GM18868 (cell line): ENCODE results near the gene MVB12B.

Source experiments
- ATAC-seq: cut with Tn5 transposase; IDR thresholded peaks from one replicate; pipeline ENCODE4 v1.9.1; 2021; ENCODE audit warnings: mild to moderate bottlenecking, moderate library complexity; ENCODE audit not compliant: unreplicated experiment

The MVB12B gene

DNA sequence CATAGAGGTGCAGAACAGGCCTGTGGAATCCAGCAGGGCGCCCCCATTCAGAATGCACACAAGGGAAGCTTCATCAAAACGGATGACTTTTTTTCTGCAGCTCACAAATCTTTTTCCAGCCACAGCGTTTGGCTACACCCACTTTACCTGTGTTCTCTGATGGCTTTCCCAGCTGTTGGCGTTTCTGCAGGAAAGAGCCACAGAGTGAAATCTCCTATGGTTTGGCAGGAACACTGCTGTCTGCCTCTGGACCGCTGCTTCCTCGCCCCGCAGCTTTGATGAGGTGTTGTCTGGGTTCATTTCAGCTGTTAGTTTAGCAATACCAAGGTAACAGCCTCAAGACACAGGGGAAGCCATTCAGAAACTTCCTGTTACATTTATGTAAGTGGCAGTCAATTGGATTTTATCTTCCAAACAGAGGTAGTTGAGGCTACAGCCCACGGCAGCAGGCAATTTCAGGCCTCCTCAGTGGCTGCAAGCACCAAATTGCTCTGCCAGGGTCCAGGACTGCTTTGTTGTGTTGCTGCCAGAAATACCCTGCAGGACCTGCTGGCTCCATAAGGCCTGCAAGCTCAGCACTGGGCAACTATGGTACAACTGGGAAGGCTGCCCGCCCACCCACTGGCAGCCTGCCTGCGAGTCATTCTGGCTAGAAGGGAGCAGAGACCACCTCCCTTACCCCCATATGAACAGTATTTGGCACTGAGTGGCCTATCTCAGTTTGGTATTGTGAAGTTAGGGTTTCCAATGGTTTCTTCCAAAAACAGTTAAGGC lies 96.7 kb downstream of the MVB12B start:
- ATAC-seq, result no peak

DNA sequence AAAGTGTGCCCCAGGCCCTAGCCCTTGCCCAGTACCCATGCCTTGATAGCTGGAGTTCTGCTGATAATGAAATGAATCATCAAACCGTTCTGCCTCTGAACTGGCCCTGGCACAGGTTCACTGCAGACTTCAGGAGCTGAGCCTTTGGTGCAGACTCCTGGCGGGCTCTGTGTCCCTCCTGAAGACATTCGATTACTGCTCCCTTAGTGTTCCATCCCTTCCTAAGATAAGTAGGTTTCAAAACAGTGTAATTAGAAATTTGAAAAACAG lies 97.2 kb downstream of the MVB12B start:
- ATAC-seq, result no peak

DNA sequence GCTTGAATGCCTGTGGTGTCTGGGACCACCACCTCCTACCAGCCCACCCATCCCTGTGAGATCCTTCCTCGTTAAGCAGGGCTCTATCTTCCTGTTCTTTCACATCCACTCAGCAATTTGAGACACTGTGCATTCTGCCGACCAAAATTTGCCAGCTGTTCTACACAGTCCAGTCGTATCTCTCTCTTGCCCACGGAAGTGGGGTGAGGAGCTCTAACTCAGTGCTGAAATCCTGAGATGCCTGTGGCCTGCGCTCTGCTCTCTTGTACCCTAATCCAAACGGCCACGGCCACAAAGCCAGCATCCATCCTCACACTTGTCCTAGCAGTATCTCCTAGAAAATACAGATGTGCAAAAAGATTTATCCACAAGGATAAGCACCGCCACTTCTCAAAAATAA lies 97.9 kb downstream of the MVB12B start:
- no peak for ATAC-seq

DNA sequence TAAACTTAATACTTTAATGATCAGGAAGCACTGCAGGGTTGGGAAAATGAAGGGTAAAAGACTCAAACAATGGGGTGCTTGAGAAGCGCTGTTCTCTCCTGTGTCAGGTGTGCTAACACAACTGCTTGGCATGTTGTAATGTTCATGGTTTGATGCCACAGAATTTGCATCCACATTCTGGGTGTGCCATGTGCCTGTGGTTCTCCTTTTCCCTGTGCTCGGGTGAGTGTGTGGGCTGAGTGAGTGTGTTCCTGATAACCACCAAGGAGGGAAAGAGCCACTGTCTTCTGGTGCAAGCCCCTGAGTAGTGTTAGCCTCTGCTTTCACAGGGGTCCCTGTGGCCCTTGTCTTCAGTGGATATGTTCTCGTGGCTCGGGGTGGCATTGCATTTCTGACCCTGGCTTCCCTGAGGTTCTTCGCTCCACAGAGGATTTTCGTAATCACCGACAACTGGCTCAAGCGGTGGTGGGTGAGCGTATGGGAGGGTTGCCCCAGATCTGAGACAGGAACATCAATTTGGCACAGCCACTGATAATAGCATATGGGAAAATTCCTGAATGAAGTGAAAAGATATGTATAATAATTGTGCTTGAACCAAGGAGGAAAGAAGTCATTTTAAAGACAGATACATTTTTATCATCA lies 102.0 kb downstream of the MVB12B start:
- no peak for ATAC-seq

DNA sequence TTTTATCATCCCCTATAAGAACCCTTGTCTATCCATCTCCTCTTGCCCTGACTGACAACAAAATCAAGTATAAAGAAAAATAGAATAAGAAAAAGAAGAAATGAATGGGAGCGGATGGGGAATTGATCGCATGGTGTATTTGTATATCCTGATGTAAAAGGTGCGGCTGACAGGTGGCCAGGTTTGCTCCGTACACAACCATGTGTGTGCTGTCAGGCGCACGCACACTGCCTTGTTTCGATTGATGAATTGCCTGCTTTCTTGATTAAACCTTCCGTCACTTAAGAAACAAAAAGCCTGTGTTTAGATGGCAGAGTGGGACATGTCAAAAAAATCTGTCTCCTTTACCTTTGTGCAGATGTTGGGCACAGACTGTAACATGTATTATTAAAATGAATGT lies 102.6 kb downstream of the MVB12B start:
- ATAC-seq, result no peak

DNA sequence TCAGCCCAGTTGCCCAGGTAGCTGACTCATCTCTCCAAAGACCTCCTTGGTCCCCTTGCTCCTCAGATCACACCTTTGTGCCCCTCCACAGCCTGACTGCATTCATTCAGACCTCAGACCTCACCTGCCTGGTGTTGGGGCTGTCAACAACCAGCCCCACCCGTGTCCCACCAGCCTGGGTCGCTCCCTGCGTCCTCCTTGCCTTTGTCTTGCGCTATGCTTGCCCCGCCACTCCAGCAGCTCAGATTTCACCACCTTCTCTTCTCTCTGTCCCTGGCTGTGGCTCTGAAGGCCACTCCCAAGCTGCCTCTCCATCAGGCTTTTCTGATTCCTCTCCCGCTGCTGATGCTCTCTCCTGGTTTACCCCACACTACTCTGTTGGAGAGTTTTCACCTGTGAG lies 103.5 kb downstream of the MVB12B start:
- no peak for ATAC-seq

DNA sequence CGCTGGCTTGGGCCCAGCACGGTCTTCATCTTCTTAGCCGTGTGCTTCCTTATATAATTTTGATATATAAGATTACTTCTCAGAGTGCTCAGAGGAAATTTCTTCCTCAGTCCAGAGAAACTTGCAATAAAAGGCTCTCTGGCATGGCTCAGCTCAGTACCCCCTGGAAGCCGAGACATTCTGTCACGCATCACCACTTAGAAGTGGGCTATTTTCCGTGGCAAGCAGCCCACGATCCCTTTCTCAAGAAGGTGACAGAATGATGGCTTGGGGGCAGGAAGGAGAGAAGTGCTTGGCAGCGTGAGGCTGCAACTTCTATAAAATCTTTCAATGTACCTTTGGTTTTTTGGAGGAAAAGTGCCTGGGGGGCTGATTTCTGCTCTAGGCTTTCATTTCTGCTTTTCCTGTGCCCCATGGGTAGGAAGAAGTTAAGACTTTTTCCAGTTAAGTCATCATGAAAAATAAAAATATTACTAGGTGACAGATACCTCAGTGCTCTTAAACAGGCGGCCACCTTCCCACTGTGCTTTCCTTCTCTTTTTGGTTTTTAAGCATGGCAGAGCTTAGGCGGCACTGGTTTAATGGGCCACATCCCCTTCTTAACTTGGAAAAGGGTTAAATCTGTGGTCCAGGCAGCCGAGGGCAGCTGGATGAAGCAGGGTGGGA lies 104.6 kb downstream of the MVB12B start:
- no peak for ATAC-seq

DNA sequence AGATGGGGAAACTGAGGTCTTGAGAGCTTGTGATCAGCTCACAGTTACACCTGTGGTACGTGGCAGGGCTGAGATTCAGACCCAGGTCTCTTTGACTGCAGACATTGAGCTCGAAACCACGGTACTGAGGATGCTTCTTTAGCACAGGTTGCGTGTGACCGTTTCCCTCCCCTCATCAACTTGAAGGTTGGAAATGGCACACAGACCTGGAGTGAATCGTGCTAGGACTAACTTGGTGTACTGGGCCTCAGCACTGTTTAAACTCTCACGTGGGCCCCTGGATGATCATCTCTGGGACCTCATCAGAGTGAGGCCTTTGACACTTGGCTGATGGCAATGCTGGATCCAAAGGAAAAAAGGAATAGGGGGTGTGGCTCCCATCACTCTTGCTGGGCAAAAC lies 106.0 kb downstream of the MVB12B start:
- no peak for ATAC-seq

DNA sequence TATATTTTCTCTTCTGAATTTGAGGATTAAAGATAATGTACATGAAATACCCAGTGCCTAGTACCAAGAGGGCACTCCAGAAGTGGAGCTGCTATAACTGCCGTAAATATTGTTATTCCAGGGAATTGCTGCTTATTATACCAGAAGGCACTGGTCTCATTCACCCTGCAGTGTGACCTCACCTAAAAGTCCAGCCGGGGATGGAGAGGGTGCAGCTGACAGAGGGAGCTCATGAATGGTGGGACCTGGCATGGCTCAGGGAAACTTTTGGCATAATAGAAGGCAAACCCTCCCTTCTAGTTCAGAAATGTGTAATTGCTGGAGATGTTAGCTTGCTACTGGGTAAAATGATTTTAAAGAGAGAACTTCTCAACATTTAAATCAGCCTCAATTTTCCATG lies 108.5 kb downstream of the MVB12B start:
- no peak for ATAC-seq

DNA sequence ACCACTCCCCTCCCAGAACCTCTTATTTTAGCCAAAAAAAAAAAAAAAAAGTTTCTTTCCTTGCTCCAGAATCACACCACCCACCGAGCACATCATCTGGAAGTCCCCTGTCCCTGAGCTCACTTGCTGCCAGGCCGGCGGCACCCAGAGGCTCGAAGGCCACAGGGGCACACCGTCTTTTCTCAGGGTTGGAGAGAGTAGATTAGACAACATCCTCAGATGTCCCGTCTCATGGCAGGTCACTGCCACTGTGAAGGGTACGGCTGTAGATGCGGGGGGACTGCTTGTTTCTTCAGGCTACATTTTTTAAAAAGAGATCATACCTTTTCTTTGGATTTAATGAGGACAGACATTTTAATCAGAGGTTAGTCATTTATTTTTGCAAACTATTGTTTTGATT lies 109.0 kb downstream of the MVB12B start:
- no peak for ATAC-seq

DNA sequence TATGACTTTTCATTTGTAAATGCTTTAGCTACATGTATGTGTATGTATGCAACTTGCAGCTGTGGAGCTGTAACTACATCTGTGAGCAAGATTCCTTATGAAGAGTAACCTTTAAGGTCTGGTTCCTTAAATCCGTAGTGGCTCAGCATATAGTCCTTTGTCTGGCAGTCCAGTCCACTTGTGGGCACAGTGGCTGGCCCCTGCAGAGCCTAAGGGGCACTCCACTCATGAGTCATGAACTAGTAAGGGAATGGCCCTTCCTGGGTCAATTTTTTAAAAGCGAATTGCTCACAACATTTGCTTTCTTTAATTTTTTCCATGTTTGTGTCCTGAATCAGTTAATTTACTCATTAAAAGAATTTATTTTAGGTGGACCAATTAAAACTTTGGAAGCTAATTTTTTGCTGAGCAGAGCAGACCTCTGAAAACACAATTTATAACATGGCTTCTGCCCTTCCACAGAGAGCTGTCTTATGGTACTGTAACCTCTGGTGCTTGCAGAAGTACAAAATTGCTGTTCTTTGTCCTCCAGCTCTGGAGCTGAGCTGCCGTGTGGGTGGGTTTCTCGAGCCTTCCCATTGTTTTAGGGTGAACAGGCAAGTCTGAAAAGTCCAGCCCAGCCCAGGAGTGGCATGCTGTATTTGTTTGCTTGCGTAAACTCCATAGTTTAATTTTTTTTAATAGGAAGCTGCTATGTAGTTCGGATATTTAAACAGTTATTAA lies 110.1 kb downstream of the MVB12B start:
- no peak for ATAC-seq

DNA sequence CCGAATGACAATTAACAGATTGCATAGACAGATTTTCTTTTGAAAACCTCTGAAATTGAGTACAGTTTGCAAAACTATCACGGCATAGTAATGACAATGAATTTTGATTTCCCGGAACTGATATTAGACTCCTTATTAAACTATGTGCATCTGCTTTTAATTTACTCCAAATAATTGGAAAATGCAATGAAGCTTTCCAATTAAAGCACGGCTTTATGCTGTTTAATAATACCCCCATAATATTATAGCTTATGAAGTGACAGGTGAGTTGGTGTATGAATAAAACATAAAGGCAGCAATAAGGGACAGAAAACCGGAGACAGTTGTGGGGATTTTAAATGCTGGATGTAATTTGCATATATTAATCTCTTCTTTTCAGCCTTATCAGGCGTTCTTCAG lies 110.6 kb downstream of the MVB12B start:
- ATAC-seq, result no peak

DNA sequence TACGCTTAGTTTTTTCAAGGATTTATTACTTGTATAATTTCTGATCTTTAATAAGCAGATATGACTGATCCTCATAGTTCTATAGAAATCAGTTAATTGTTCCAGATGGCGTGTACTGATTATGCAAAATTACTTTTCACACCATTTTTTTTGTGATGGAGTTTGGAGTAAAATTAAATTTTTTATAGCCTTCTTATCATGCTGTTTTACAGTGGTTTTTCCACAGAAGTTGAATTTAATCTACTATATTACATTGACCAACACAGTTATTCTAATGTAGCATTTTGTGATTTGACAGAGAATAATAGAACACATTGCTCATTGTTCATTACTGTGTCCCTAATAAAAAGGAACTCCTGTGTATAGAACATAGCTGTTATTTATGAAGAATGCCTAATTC lies 111.1 kb downstream of the MVB12B start:
- no peak for ATAC-seq

DNA sequence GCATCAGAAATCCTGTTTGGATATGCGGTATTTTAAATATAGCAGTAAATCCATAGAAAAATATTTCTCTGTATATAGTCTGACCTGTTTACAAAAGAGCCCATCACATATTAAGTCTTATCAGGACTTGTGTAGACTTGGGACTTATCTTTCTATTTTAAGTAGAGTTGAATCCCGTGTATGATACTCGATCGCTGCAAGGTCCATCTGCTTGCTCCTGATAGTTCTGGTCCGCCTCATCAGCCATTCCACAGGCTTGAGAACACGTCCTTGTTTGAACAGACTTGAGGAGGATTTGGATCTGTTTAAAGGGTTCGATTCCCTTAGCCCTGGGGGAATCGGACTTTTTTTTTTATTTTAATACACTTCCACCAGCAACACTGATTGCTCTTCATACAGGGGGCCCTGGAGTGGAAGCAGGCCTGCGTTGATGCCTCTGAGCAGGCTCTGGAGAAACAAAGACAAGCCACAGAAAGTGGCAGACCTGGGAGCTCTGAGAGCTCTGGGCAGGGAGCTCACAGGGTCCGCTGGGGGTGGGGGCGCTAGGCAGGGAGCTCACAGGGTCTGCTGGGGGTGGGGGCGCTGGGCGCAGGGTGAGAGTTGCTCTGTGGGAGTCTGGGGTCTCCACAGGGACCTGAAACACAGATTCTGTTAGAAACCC lies 112.2 kb downstream of the MVB12B start:
- ATAC-seq, result no peak

DNA sequence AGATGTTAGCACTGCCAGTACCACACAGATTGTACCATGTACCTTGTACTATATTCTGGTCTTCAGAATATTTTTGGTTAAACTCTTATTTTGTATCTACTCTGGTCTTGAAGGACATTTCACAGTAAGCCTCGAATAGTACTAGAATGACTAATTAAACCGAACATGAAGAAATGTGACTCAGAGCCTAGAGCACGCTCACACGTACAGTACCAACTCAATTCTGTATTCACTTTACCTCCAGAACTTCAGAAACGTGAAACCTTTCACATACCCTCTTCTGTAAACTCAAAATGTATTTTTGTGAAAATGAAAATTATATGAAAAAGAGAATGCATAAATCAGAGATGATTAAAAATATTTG lies 112.8 kb downstream of the MVB12B start:
- no peak for ATAC-seq

DNA sequence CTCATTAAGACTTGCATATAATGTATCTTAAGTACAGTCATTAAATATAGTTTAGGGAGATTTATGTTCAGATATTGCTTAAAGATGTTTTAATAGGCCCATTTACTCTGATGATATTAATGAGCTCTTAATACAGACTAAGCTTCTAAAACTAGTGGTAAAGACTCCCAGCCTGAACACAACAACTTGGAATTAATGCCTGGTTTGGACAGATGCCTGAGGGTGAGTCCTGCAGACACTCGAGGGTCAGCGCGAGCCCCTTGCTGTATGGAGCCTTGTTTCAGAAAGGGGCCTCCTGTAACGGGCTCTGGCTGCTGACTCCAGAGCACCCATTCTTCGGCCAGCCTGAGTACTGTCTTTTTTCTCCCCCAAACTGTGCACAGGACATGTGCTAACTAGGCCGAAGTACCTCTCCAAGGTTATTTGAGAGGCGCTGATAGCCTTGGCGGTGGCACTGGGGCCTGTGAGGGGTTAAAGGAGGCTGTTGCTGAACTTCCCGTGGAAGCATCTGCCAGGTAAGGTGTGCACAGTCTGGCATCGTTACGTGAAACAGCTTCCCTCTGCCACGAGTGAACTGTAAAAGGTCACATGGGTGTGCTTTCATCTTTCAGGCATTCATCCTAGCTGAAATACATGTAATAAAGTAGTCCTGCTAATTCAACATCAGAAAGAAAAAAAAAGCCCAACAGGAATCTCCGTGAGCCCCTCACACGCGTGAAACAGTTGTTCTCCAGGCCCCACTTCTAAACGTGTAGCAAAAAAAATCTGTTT lies 113.4 kb downstream of the MVB12B start:
- ATAC-seq, result no peak

DNA sequence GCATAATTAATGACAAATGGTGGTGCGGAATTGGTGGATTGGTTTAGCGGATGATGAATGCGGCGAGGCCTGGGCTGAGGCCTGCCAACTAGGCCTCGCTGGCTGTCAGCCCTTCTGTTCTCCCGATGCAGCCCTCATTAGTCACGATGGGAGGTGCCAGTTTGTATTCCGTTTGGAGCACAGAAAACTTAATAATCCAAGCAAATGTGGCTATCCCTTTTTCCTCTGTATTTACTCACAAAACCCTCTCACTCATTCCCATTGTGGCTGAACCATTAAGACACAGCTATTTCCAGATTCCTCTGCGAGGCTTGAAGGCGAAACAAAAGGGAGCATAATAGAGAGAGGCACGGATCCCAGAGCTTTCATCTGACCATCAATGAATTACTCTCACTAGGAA lies 114.3 kb downstream of the MVB12B start:
- ATAC-seq, result no peak

DNA sequence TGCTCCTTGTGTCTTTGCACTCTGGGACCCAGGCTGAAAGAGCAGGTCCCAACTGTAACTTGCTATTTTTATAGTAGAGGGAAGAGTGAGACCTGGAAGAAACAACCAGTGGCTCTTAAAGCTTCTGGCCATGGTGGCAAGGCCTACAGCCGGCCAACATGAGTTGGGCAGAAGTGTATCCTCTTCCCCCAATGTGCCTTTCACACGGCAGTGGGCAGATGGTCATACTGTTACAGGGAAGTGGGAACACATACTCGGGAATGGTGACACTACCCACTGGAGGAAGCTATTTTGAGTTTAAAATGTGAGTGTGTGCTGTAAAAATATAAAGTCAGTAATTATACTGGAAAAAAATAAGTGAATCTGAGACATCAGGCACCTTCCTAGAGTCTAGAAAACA lies 116.0 kb downstream of the MVB12B start:
- no peak for ATAC-seq

DNA sequence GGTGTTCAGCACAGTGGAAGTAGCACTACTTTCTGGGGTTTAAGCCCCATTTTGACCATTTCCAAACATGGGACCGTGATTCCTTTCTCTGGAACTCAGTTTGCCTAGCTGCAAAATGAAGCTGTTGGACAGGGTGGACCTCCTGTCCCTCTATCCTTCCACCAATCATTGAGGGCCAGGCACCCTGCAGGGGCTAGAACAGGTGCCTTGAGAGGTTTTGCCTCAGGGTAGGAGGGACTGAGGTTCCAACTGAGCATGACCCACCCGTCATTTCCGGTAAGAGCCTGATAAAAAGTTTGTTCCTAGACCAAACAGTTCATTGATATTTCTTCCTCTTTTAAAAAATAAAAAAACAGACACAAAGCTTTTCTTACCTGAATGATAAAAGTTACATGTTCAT lies 116.5 kb downstream of the MVB12B start:
- no peak for ATAC-seq

DNA sequence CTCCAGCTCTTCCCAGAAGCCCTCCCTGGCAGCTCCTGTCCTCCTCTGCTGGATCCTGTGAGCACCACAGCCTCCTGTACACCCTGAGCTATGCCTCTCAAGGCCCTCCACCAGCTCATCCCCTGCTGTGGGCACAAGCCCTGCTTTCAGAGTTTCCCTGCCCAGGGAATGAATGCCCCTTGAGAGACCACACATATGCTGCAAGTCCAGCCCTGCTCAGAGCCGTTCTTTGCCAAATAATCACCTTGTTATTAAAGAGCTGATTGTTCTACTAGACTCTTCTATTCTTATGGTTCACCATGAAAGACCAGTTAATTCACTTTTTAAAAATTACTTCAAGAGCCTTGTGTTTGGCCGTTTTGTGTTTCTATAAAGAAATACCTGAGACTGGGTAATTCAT lies 121.5 kb downstream of the MVB12B start:
- ATAC-seq, result no peak
